IMR-90 (cell line): ENCODE measurements around the gene ZSCAN4. TPM values are rescaled to one million over a fixed set of nuclear protein-coding genes. Genes with fewer than 3 reads are reported as not detected.

Source experiments
- ATAC-seq: fragments of 200-7000 bp; cut with Tn5 transposase; 2 replicates; pipeline ENCODE4 v1.9.1; 2020; ENCODE audit warnings: low read depth, mild to moderate bottlenecking, moderate library complexity
- BruUV-seq: library from RNA; stranded (reverse); fragments of 400-500 nt; replicated peaks from 2 replicates; lab custom pipeline; 2021; lab: Mats Ljungman, UMichigan
- CTCF ChIA-PET: fragments of 300-600 bp; formaldehyde crosslinking; extraction: SDS; loops from one replicate; lab custom pipeline; 2021; ENCODE audit warnings: antibody characterized with exemption; lab: Yijun Ruan, JAX
- POLR2A ChIA-PET: fragments of 300-600 bp; sonication (Branson Sonifier 250); formaldehyde crosslinking; loops from one replicate; lab custom pipeline; 2022; ENCODE audit warnings: antibody characterized with exemption; ENCODE audit not compliant: unreplicated experiment; lab: Charles Lee
- DNase-seq: peaks from one replicate; pipeline ENCODE4 v3.0.0; 2013
- H2AFZ ChIP-seq: replicated peaks from 2 replicates; pipeline ENCODE3; 2013; ENCODE audit warnings: low read length, mild to moderate bottlenecking; ENCODE audit not compliant: poor library complexity
- H2AK5ac ChIP-seq: 2 replicates; pipeline ENCODE4 v1.6.1; 2013; ENCODE audit warnings: low read depth, low read length, inconsistent platforms
- H2AK9ac ChIP-seq: replicated peaks from 2 replicates; pipeline ENCODE3; 2013; ENCODE audit warnings: mild to moderate bottlenecking, low read depth, low read length, moderate library complexity; ENCODE audit not compliant: poor library complexity
- H2BK120ac ChIP-seq: 2 replicates; pipeline ENCODE4 v1.6.1; 2013; ENCODE audit warnings: low read depth, low read length, inconsistent platforms
- H2BK15ac ChIP-seq: 3 replicates; pipeline ENCODE4 v1.6.1; 2013; ENCODE audit warnings: low read depth, low read length, inconsistent platforms
- H2BK20ac ChIP-seq: 2 replicates; pipeline ENCODE4 v1.6.1; 2013; ENCODE audit warnings: low read depth, mild to moderate bottlenecking, inconsistent platforms, low read length, moderate library complexity
- H2BK5ac ChIP-seq: 2 replicates; pipeline ENCODE4 v1.6.1; 2013; ENCODE audit warnings: mild to moderate bottlenecking, low read depth, low read length, inconsistent platforms; ENCODE audit not compliant: poor library complexity, severe bottlenecking
- H3K14ac ChIP-seq: replicated peaks from 2 replicates; pipeline ENCODE4 v1.6.1; 2013; ENCODE audit warnings: low read depth, low read length, inconsistent platforms
- H3K18ac ChIP-seq: 2 replicates; pipeline ENCODE4 v1.6.1; 2013; ENCODE audit warnings: low read depth, low read length, control low read depth
- H3K23ac ChIP-seq: 2 replicates; pipeline ENCODE4 v1.6.1; 2013; ENCODE audit warnings: low read depth, low read length, inconsistent platforms
- H3K27ac ChIP-seq: 2 replicates; pipeline ENCODE4 v1.5.1; 2013; ENCODE audit warnings: mild to moderate bottlenecking, control low read depth, low read length; ENCODE audit not compliant: insufficient read depth
- H3K27me3 ChIP-seq: 2 replicates; pipeline ENCODE4 v1.6.1; 2013; ENCODE audit warnings: low read length; ENCODE audit not compliant: control insufficient read depth, insufficient read depth
- H3K36me3 ChIP-seq: 2 replicates; pipeline ENCODE4 v1.6.1; 2013; ENCODE audit warnings: low read length, mixed read lengths; ENCODE audit not compliant: control insufficient read depth, insufficient read depth
- H3K4ac ChIP-seq: 2 replicates; pipeline ENCODE4 v1.6.1; 2013; ENCODE audit warnings: low read depth, low read length, inconsistent platforms
- H3K4me1 ChIP-seq: 2 replicates; pipeline ENCODE4 v1.6.1; 2013; ENCODE audit warnings: low read length, mixed read lengths; ENCODE audit not compliant: control insufficient read depth, insufficient read depth
- H3K4me2 ChIP-seq: 2 replicates; pipeline ENCODE4 v1.6.1; 2013; ENCODE audit warnings: low read depth, mild to moderate bottlenecking, control low read depth, low read length, moderate library complexity
- H3K4me3 ChIP-seq: 2 replicates; pipeline ENCODE4 v1.5.1; 2013; ENCODE audit warnings: low read depth, mild to moderate bottlenecking, control low read depth, low read length, moderate library complexity; ENCODE audit not compliant: insufficient read depth
- H3K56ac ChIP-seq: 2 replicates; pipeline ENCODE4 v1.6.1; 2013; ENCODE audit warnings: low read length, inconsistent platforms; ENCODE audit not compliant: insufficient read depth; ENCODE audit errors: extremely low read depth
- H3K79me1 ChIP-seq, 2 experiments: 2 replicates each; pipeline ENCODE4 v1.6.1; 2013; ENCODE audit warnings: low read length in 2 of 2, inconsistent platforms in 1 of 2, low read depth in 1 of 2
- H3K9ac ChIP-seq: 2 replicates; pipeline ENCODE4 v1.6.1; 2013; ENCODE audit warnings: low read depth, low read length, control low read depth
- H3K9me1 ChIP-seq: 2 replicates; pipeline ENCODE4 v1.6.1; 2013; ENCODE audit warnings: low read length, inconsistent platforms; ENCODE audit not compliant: insufficient read depth
- H3K9me3 ChIP-seq: 2 replicates; pipeline ENCODE4 v1.6.1; 2013; ENCODE audit warnings: low read length; ENCODE audit not compliant: control insufficient read depth, insufficient read depth
- H4K20me1 ChIP-seq: 2 replicates; pipeline ENCODE4 v1.6.1; 2013; ENCODE audit warnings: low read length, inconsistent platforms; ENCODE audit not compliant: insufficient read depth
- H4K5ac ChIP-seq: 2 replicates; pipeline ENCODE4 v1.6.1; 2013; ENCODE audit warnings: mild to moderate bottlenecking, low read depth, low read length, control low read depth
- H4K8ac ChIP-seq, 2 experiments: 2 replicates each; pipeline ENCODE4 v1.6.1; 2013; ENCODE audit warnings: low read depth in 2 of 2, low read length in 2 of 2, control low read depth in 1 of 2, inconsistent platforms in 1 of 2
- H4K91ac ChIP-seq: 2 replicates; pipeline ENCODE4 v1.6.1; 2013; ENCODE audit warnings: low read depth, low read length, inconsistent platforms; ENCODE audit not compliant: insufficient read depth
- BHLHE40 ChIP-seq: fragments of 150-350 bp; IDR thresholded peaks from 2 replicates; pipeline ENCODE4 v1.6.1; 2016; ENCODE audit warnings: mild to moderate bottlenecking, low read depth, low read length
- CEBPB ChIP-seq: IDR thresholded peaks from 2 replicates; pipeline ENCODE4 v1.6.1; 2012; ENCODE audit warnings: low read depth, low read length, improper control_type of control experiment
- CHD1 ChIP-seq: IDR thresholded peaks from 2 replicates; pipeline ENCODE4 v1.6.1; 2012; ENCODE audit warnings: low read depth, low read length, improper control_type of control experiment
- FOS ChIP-seq: fragments of 150-350 bp; IDR thresholded peaks from 2 replicates; pipeline ENCODE4 v1.6.1; 2016; ENCODE audit warnings: low read depth, low read length
- MAFK ChIP-seq: IDR thresholded peaks from 2 replicates; pipeline ENCODE4 v1.6.1; 2012; ENCODE audit warnings: low read depth, low read length, improper control_type of control experiment
- MAZ ChIP-seq: IDR thresholded peaks from 2 replicates; pipeline ENCODE4 v1.6.1; 2012; ENCODE audit warnings: low read depth, mild to moderate bottlenecking, low read length, improper control_type of control experiment, moderate library complexity, borderline replicate concordance
- MXI1 ChIP-seq: IDR thresholded peaks from 2 replicates; pipeline ENCODE4 v1.6.1; 2012; ENCODE audit warnings: low read depth, mild to moderate bottlenecking, low read length, moderate library complexity, borderline replicate concordance
- NFE2L2 ChIP-seq: fragments of 150-350 bp; IDR thresholded peaks from 2 replicates; pipeline ENCODE4 v1.6.1; 2016; ENCODE audit warnings: low read depth, mild to moderate bottlenecking, low read length
- POLR2A ChIP-seq: IDR thresholded peaks from 2 replicates; pipeline ENCODE4 v1.6.1; 2012; ENCODE audit warnings: mild to moderate bottlenecking, low read depth, low read length
- RAD21 ChIP-seq: IDR thresholded peaks from 2 replicates; pipeline ENCODE4 v1.6.1; 2012; ENCODE audit warnings: low read length, improper control_type of control experiment
- RCOR1 ChIP-seq: IDR thresholded peaks from 2 replicates; pipeline ENCODE4 v1.6.1; 2012; ENCODE audit warnings: mild to moderate bottlenecking, low read length, improper control_type of control experiment; ENCODE audit not compliant: insufficient replicate concordance
- RFX5 ChIP-seq: IDR thresholded peaks from 2 replicates; pipeline ENCODE4 v1.8.0; 2012; ENCODE audit warnings: low read depth, mild to moderate bottlenecking, low read length, moderate library complexity
- SMC3 ChIP-seq: fragments of 150-350 bp; IDR thresholded peaks from 2 replicates; pipeline ENCODE4 v1.6.1; 2016; ENCODE audit warnings: low read depth, mild to moderate bottlenecking, antibody characterized with exemption, low read length, moderate library complexity
- USF2 ChIP-seq: fragments of 150-350 bp; IDR thresholded peaks from 2 replicates; pipeline ENCODE4 v1.6.1; 2017; ENCODE audit warnings: mild to moderate bottlenecking, antibody characterized with exemption, low read length, low read depth
- WGBS, 2 experiments: methylation state at CpG; one replicate each; pipeline versions ENCODE4 v1.1.5 to v1.1.7; 2013; ENCODE audit warnings: missing lambda C conversion rate in 2 of 2; ENCODE audit not compliant: insufficient read length in 1 of 2; ENCODE audit errors: extremely low coverage in 2 of 2; 5-methylcytosine and 5-hydroxymethylcytosine counted together
- dilution Hi-C: fragments of 300-500 bp; cut with HindIII; formaldehyde crosslinking; loops from one replicate; pipeline ENCODE4 v1.14.3; 2018; ENCODE audit warnings: low sequenced_read_pairs; ENCODE audit not compliant: unreplicated experiment
- in situ Hi-C: fragments of 300-500 bp; cut with MboI; formaldehyde crosslinking; loops from 3 replicates; pipeline ENCODE4 v1.14.3; 2019; ENCODE audit warnings: low sequenced_read_pairs, inconsistent platforms, mixed read lengths
- intact Hi-C: fragments of 100-400 bp; cut with micrococcal nuclease; formaldehyde crosslinking; loops from 2 replicates; pipeline ENCODE4 v1.10.0; 2022
- polyA plus RNA-seq, 3 experiments: library from polyadenylated mRNA; depleted of rRNA; stranded (reverse); fragments of >200 nt; gene quantifications; 2 replicates each; pipeline ENCODE4 v1.2.3, GENCODE V29; 2012; ENCODE audit warnings: low replicate concordance in 1 of 3
- total RNA-seq: library from RNA; depleted of rRNA; stranded (reverse); fragments of >200 nt; gene quantifications from 2 replicates; pipeline ENCODE4 v1.2.3, GENCODE V29; 2012
- TF ChIP-seq, protein P1 (sequence below): conservative IDR thresholded peaks from 2 replicates; pipeline ENCODE4 v1.5.1; 2012; ENCODE audit warnings: mild to moderate bottlenecking, low read depth, low read length, improper control_type of control experiment
- TF ChIP-seq, protein P2 (sequence below): fragments of 150-350 bp; IDR thresholded peaks from 2 replicates; pipeline ENCODE4 v1.6.1; 2016; ENCODE audit warnings: low read depth, mild to moderate bottlenecking, low read length, moderate library complexity, borderline replicate concordance

Gene ZSCAN4
- total and polyA plus RNA-seq, 2 of the 4 experiments (the other 2 are of a cell fraction) = not detected

GRCh38 chr19:57688011-57688763 lies 19.5 kb downstream of the ZSCAN4 start:
- H2BK15ac ChIP-seq = no peak overlapping the region
- no peak overlapping the region for H3K14ac ChIP-seq
- H3K4me1 ChIP-seq = no peaks in the 10 kb centered on the region
- no peak overlapping the region for H4K91ac ChIP-seq
- POLR2A ChIA-PET = no interaction called here
- no peak overlapping the region for H3K27ac ChIP-seq
- H4K5ac ChIP-seq = no peak overlapping the region
- H3K27me3 ChIP-seq = no peaks in the 10 kb centered on the region
- no peaks in the 10 kb centered on the region for H4K20me1 ChIP-seq
- no peak overlapping the region for H2BK5ac ChIP-seq
- no peak overlapping the region for H2BK20ac ChIP-seq
- H4K8ac ChIP-seq = no peak overlapping the region
- H2BK120ac ChIP-seq = no peak overlapping the region
- no peak overlapping the region for H2AK9ac ChIP-seq
- in situ Hi-C loops = no loop called here
- H3K4ac ChIP-seq = no peak overlapping the region
- intact Hi-C loops = no loop called here
- dilution Hi-C loops = no loop called here
- no peak overlapping the region for H3K9ac ChIP-seq
- DNase-seq = no peak
- no peak for ATAC-seq
- no peak overlapping the region for H2AK5ac ChIP-seq
- no peaks in the 10 kb centered on the region for H3K9me1 ChIP-seq
- no CpG with 5 or more reads among the region's 6 CpGs for WGBS, 2 experiments
- H3K36me3 ChIP-seq = peaks cover 54% of the 10 kb centered on the region
- H3K56ac ChIP-seq = no peak overlapping the region
- peaks cover 50 to 57% of the 10 kb centered on the region in 2 experiments for H3K79me1 ChIP-seq
- no peak overlapping the region for H3K4me2 ChIP-seq
- peaks cover 75% of the 10 kb centered on the region for H3K9me3 ChIP-seq
- TF ChIP-seq MAFK (no peak), RFX5 (no peak), RCOR1 (no peak), SMC3 (no peak), CHD1 (no peak), MAZ (no peak), MXI1 (no peak), NFE2L2 (no peak), USF2 (no peak), RAD21 (no peak), FOS (no peak), POLR2A (no peak), BHLHE40 (no peak), CEBPB (no peak)
- TF ChIP-seq, protein P1, sequence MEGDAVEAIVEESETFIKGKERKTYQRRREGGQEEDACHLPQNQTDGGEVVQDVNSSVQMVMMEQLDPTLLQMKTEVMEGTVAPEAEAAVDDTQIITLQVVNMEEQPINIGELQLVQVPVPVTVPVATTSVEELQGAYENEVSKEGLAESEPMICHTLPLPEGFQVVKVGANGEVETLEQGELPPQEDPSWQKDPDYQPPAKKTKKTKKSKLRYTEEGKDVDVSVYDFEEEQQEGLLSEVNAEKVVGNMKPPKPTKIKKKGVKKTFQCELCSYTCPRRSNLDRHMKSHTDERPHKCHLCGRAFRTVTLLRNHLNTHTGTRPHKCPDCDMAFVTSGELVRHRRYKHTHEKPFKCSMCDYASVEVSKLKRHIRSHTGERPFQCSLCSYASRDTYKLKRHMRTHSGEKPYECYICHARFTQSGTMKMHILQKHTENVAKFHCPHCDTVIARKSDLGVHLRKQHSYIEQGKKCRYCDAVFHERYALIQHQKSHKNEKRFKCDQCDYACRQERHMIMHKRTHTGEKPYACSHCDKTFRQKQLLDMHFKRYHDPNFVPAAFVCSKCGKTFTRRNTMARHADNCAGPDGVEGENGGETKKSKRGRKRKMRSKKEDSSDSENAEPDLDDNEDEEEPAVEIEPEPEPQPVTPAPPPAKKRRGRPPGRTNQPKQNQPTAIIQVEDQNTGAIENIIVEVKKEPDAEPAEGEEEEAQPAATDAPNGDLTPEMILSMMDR = no peak
- TF ChIP-seq, protein P2, sequence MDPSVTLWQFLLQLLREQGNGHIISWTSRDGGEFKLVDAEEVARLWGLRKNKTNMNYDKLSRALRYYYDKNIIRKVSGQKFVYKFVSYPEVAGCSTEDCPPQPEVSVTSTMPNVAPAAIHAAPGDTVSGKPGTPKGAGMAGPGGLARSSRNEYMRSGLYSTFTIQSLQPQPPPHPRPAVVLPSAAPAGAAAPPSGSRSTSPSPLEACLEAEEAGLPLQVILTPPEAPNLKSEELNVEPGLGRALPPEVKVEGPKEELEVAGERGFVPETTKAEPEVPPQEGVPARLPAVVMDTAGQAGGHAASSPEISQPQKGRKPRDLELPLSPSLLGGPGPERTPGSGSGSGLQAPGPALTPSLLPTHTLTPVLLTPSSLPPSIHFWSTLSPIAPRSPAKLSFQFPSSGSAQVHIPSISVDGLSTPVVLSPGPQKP = no peak
- H2AFZ ChIP-seq = no peak overlapping the region
- no peak overlapping the region for H3K23ac ChIP-seq
- CTCF ChIA-PET = no interaction called here
- H3K18ac ChIP-seq = no peak overlapping the region
- H3K4me3 ChIP-seq = no peak overlapping the region
- BruUV-seq = no TSS peak
